HG03095 (cell line): Measurements from ENCODE around the gene COG3.

Source experiments
- ATAC-seq: cut with Tn5 transposase; IDR thresholded peaks from one replicate; pipeline ENCODE4 v1.9.1; 2021; ENCODE audit warnings: moderate library complexity; ENCODE audit not compliant: unreplicated experiment

COG3 gene

DNA sequence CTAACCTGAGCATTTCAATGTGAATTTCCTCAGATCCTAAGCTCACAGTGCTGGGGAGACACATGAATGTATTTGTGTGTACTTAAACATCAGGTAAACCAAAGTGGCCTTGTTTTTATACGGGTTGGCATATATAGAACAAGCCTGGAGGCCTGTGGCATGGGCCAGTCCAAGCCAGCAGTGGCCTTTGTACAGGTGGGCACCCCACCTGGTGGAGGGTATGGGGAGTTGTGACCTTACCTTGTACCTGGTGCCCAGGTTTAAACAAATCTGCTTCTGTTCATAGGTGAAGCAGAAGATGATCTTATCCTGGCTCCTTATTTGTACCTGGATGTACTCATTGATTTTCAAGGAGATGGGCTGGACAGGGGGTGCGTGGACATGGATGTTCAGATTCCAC, 79.8 kb downstream of the COG3 start:
- no peak for ATAC-seq

DNA sequence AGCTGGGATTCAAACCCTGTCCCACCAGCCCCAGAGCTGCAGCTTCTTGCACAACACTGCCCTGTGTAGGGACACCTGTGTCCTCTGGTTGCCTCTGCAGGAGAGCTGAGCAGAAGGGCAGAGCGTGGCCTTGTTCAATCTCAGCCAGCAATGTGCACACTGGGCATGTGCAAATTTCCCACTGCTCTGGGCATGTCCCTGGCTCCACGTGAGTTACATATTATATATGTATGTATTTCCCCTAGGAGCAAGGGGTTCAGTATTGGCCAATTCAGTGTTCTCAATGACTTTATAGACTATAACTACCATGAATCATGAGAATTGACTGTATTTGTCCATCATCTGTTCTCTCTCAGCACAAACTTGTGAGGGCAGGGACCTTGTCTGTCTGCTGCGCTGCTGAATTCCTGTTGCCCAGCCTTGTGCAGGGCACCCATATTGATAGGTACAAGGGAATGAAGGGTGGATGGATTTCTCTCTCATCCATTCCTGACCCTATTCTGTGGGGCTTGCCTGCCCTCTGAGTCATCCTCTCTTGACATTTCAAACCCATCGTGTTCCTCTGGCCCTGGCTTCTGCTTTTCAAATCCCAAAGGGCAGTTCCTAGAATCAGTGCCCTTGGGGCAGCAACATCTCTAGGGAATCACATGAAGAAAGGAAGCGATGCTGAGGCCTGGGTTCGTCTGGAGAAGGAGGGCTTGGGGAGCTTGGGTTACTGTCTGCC, 81.1 kb downstream of the COG3 start:
- no peak for ATAC-seq

DNA sequence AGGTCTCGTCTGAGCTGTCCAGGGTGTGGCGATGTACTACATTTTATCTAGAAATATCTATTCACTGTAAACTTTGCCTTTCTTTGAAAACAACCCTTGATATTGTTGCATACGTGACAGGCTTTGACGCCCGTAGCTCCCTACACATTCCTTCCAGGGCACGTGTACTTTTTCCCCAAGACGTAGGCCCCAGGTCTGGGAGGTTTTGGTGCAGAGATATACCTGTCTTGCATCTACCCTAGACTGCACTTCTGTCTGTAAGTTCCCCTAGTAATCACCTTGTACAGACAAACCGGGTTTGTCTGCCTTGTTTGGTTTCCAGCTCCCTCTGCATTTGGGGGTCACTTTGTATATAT, 81.6 kb downstream of the COG3 start:
- no peak for ATAC-seq

GRCh38 chr13:45548281-45548680, 83.5 kb downstream of the COG3 start:
- no peak for ATAC-seq

DNA sequence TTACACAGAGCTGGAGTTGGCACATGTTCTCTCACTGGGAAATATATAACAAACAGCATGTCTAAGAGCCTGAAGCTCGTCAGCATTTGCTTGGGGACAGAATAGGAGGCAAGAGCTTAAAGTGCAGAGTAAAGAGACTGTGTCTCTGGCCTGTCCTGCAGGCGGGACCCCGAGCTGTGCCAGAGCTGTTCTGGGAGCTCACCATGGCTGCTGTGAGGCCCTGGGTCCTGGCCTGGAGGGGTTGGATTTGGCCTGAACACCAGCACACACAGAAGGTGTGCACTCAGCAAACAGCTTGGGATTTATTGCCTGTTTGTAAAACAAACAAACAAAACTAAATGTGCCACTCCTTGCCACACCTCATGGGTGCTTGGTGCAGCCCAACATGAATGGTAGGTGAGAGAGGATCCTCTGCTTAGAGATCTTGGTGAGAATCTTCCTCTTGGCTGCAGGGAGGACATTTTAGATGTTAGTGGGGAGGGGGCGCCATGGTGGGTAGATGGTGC, 89.9 kb downstream of the COG3 start:
- no peak for ATAC-seq

GRCh38 chr13:45564133-45564776, 99.5 kb downstream of the COG3 start:
- ATAC-seq: no peak

GRCh38 chr13:45565331-45565730, 100.6 kb downstream of the COG3 start:
- ATAC-seq: no peak

DNA sequence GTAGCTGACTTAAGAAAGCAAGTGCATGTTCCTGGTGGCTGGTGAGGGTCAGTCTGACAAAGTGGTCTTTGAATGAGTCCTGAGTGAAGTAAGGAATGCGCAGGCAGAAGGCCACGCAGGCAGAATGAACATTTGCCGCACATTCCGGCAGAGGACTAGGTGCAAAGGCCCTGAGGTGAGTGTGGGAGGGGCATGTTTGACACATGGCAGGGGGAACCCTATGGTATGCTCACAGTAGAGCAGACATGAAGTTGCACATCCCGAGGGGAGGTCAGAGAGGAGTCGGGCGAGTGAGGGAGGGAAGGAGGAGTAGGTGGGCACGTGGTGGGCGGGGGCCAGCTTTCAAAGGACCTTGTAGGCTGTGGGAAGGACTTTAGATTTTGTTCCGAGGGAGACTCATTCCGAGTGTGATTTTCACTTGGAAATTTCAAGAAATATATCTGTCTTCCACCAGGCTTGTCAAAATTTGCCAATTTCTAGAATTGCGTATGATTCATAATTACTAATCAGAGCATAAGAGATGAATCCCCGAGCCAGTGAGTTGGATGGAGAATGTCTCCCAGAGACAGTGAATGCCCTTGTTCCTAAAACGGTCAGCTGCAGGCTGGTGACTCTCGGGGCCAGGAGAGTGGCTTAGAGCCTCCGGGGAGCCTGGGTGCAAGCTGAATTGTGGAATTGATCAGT, 110.5 kb downstream of the COG3 start:
- ATAC-seq: no peak

DNA sequence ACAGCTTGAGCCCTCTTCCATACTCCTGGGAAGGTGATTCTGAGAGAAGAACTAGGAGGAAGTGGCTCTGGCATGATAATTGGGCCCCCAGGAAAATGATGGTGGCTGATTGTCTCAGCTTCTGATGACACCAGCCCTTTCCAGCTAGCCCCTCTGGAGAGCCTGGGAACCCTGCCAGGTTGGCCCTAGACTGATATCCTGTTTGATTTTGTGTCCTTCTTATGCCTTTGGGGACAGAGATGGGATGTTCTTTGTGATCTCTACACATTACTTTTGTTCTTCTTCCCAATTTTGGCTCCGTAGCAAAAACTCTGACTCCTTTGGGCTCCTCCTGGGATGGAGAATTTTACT, 111.1 kb downstream of the COG3 start:
- no peak for ATAC-seq

GRCh38 chr13:45576466-45576865, 111.7 kb downstream of the COG3 start:
- ATAC-seq: no peak

GRCh38 chr13:45582408-45583076, 117.8 kb downstream of the COG3 start:
- ATAC-seq: no peak

DNA sequence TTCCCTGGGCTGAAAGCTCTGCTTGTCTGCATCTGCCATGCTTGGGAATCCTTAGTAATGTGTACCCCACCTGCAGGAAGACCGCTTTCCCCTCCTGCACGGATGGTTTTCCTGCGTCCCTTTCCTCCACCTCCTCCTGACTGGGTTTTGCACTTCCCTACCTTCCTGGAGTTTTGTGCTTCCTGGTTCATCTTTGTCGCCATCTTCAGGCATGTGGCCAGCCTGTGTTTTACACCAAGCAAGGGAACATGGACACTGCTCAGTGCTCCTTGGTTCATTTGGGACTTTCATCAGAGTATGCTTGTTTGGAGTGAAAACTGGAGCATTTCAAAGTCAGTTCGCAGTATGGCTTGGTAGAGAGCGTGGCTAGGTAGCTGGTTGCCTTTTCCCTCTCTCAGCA, 120.1 kb downstream of the COG3 start:
- no peak for ATAC-seq
